D721Med (cell line): ENCODE measurements around the gene PRPF8.

Experiments used
- DNase-seq: peaks from one replicate; pipeline ENCODE4 v3.0.0; 2011; ENCODE audit warnings: low spot score; ENCODE audit not compliant: insufficient read length
- FAIRE-seq: peaks from 2 replicates; lab custom pipeline; 2011; peaks lifted over from hg19 to GRCh38; lab: Jason Lieb, UNC
- CTCF ChIP-seq: IDR thresholded peaks from 2 replicates; pipeline ENCODE4 v1.5.1; 2012; ENCODE audit warnings: mild to moderate bottlenecking, control low read depth; ENCODE audit not compliant: insufficient read depth; ENCODE audit errors: missing control alignments

Gene PRPF8

GRCh38 chr17:1639549-1640180 is 45.0 kb downstream of the PRPF8 start:
- no peak for DNase-seq

DNA sequence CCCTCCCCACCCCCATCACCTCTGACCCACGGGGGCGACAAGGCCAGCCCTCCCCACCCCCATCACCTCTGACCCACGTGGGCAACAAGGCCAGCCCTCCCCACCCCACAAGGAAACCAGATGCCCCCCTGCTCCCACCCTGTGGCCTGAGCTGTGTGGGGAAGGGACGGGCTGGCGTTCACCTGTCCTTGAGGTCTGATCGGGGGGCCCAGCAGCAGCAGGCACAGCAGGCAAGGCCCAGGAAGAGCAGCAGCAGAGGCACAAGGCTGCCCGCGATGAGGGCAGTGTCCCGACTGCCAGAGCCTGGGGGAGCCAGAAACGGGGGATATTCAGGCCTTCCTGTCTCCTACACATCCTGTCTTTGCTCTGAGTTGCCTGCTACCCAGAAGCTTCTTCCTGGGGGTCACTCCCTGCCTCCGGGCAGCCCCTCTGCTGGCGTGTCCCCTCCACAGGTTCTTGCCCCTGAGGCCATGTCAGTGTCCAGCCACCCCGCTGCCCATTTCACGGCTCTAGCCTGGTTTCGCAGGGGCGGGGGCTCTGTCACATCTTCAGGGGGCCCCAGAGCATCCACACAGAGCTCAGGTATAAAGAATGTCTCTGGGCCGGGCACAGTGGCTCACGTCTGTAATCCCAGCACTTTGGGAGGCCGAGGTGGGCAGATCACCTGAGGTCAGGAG is 45.9 kb downstream of the PRPF8 start:
- FAIRE-seq (no peak), DNase-seq (no peak)
- no peak for TF ChIP-seq CTCF

More at GRCh38 chr17:1639549-1640180, 45.0 kb downstream of the PRPF8 start:
- no peak for FAIRE-seq
- no peak for TF ChIP-seq CTCF

DNA sequence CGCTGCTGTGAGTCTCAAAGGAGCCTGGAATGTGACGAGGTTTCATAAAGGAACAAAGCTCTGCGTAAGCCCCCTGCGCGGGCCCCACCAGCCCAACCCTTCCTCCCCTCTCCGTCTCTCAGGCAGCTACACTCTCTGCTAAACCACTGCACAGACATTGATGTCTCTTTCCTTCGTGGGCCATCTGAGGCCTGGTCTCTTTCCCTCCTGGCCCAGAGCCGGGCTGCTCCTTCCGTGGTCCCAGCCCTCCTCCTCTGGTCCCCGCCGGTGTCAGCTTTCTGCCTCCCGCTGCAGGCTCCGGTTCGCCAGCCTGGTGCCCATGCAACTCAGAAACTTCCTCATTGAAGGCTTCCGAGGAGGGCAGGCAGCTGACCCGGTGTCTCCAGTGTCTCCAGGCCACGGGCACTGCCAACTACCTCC is 46.5 kb downstream of the PRPF8 start:
- TF ChIP-seq CTCF: no peak
- no peak for DNase-seq
- no peak for FAIRE-seq

- no peak for TF ChIP-seq CTCF
- DNase-seq: no peak
These were observed 47.9 kb downstream of the PRPF8 start for GRCh38 chr17:1636732-1637285.

GRCh38 chr17:1635675-1636465 is 48.8 kb downstream of the PRPF8 start:
- FAIRE-seq (no peak), DNase-seq (no peak)
- TF ChIP-seq CTCF: no peak

More at GRCh38 chr17:1636732-1637285, 47.9 kb downstream of the PRPF8 start:
- no peak for FAIRE-seq

- DNase-seq (no peak), FAIRE-seq (no peak)
- no peak for TF ChIP-seq CTCF
These were observed 49.6 kb downstream of the PRPF8 start for GRCh38 chr17:1634841-1635650.
